ENCODE results near the gene ERCC6.

Gene ERCC6

GRCh38 chr10:49512121-49512809 lies 26.7 kb downstream of the ERCC6 start:
- Histone ChIP-seq H3K9ac (ENCODE audit: insufficient read length) (no peak overlapping the region), H3K4me3 (no peak overlapping the region), H3K36me3 (ENCODE audit: insufficient read depth, low read length) (no peaks in the 10 kb centered on the region), H3K9me3 (ENCODE audit: low read depth, low read length) (no peaks in the 10 kb centered on the region), H3K27ac (no peak overlapping the region)
- TF ChIP-seq POLR2AphosphoS5 (IDR thresholded peaks at IDR 0.05; ENCODE audit: borderline replicate concordance, low read depth, low read length) (no peak), EZH2 (IDR thresholded peaks at IDR 0.05) (no peak), FOXP2 (optimal IDR thresholded peaks at IDR 0.05; ENCODE audit: control extremely low read depth, extremely low read length, insufficient read depth) (no peak)
- DNase-seq (ENCODE audit: low read depth, low spot score) = no peak

DNA sequence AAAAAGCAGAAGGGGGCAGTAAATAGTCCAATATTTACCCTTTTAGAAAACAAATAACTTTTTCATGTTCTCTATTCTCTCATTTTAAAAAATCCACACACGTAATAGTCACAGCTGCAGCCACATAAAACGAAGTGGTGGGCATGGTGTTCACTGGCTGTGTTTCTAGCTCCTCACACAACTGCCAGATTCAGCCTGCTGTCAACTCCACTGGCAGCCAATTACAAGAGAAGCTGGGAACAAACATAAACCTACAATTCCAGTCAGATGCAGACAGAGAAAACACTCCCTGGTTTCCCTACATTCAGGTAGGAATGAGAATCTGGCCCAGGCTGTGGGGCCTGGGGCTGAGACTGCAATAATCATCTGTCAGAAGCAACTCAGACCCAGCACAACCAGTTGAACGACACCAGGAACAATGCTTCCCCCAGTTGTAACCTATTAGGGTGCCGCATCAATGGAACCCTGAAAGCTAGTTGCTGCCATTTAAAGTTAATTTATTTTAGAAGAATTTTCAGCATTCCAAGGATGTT lies 29.1 kb downstream of the ERCC6 start:
- no peak overlapping the region for H3K9ac ChIP-seq (ENCODE audit: insufficient read length)
- no peak overlapping the region for H3K27ac ChIP-seq
- TF ChIP-seq POLR2AphosphoS5 (IDR thresholded peaks at IDR 0.05; ENCODE audit: borderline replicate concordance, low read depth, low read length) (no peak), FOXP2 (optimal IDR thresholded peaks at IDR 0.05; ENCODE audit: control extremely low read depth, extremely low read length, insufficient read depth) (no peak), EZH2 (IDR thresholded peaks at IDR 0.05) (no peak)
- no peaks in the 10 kb centered on the region for H3K9me3 ChIP-seq (ENCODE audit: low read depth, low read length)
- H3K36me3 ChIP-seq (ENCODE audit: insufficient read depth, low read length) = no peaks in the 10 kb centered on the region
- H3K4me3 ChIP-seq = no peak overlapping the region
- DNase-seq (ENCODE audit: low read depth, low spot score) = no peak

DNA sequence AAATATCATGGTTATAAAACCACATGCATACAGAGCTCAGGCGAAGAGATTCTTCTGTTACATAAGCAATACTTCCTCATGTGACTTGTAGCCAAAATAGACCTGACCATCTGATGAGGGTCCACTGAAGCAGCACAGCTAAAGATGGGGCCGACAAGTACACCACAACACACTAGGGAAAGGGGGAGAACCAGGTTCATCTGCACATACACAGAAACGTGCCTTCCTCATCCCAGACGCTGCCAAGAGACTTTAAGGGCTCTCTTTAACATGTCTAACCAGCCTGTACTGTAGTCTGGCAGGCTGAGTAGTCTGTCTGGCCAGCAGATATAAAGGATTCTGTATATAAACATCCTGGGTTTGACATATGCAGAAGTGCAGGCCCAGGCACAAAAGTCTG lies 30.3 kb downstream of the ERCC6 start:
- no peaks in the 10 kb centered on the region for H3K36me3 ChIP-seq (ENCODE audit: insufficient read depth, low read length)
- H3K9me3 ChIP-seq (ENCODE audit: low read depth, low read length) = no peaks in the 10 kb centered on the region
- no peak for DNase-seq (ENCODE audit: low read depth, low spot score)
- no peak overlapping the region for H3K27ac ChIP-seq
- H3K9ac ChIP-seq (ENCODE audit: insufficient read length) = no peak overlapping the region
- no peak overlapping the region for H3K4me3 ChIP-seq
- TF ChIP-seq POLR2AphosphoS5 (IDR thresholded peaks at IDR 0.05; ENCODE audit: borderline replicate concordance, low read depth, low read length) = no peak
- TF ChIP-seq FOXP2 (optimal IDR thresholded peaks at IDR 0.05; ENCODE audit: control extremely low read depth, extremely low read length, insufficient read depth) = no peak
- no peak for TF ChIP-seq EZH2 (IDR thresholded peaks at IDR 0.05)

DNA sequence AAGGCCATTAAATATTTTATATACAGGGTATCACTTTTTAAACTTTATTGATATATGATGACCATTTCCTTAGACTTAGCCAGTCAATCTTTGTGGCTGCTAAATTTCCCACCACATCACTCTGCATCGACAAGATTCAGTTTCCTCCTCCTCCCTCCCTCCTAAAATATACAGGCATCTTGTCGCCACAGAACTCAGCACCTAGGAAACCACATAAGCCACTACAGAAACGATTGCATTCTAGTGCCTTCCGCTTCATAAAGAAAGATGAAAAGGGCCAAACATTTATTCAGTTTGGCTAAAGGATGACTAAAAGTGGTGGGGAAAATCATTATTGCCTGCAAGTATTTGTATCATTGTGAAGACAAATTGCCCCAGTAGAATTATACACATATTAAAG lies 30.7 kb downstream of the ERCC6 start:
- no peaks in the 10 kb centered on the region for H3K9me3 ChIP-seq (ENCODE audit: low read depth, low read length)
- TF ChIP-seq EZH2 (IDR thresholded peaks at IDR 0.05) = no peak
- TF ChIP-seq POLR2AphosphoS5 (IDR thresholded peaks at IDR 0.05; ENCODE audit: borderline replicate concordance, low read depth, low read length) = no peak
- TF ChIP-seq FOXP2 (optimal IDR thresholded peaks at IDR 0.05; ENCODE audit: control extremely low read depth, extremely low read length, insufficient read depth) = no peak
- no peak for DNase-seq (ENCODE audit: low read depth, low spot score)
- no peak overlapping the region for H3K4me3 ChIP-seq
- no peak overlapping the region for H3K27ac ChIP-seq
- no peaks in the 10 kb centered on the region for H3K36me3 ChIP-seq (ENCODE audit: insufficient read depth, low read length)
- H3K9ac ChIP-seq (ENCODE audit: insufficient read length) = no peak overlapping the region

DNA sequence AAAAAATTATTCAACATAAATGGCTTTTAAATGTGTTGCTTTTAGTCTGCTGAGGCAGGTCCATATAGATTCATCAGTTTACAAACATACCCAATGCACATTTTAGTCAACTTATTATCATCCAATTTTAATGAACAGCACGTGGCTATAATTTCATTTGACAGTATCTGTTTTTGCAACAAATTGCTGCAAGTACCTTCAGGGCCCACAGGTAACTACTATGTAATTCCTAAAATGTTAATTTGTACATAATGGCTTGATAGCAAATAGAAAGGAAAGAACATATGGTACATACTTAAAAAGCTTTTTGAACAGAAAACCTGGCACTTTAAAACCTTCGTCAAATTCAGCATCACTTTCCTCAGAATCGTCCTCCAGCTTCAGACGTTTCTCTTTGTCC lies 33.3 kb downstream of the ERCC6 start:
- H3K27ac ChIP-seq = no peak overlapping the region
- TF ChIP-seq FOXP2 (optimal IDR thresholded peaks at IDR 0.05; ENCODE audit: control extremely low read depth, extremely low read length, insufficient read depth) (no peak), POLR2AphosphoS5 (IDR thresholded peaks at IDR 0.05; ENCODE audit: borderline replicate concordance, low read depth, low read length) (no peak), EZH2 (IDR thresholded peaks at IDR 0.05) (no peak)
- H3K9me3 ChIP-seq (ENCODE audit: low read depth, low read length) = no peaks in the 10 kb centered on the region
- H3K4me3 ChIP-seq = no peak overlapping the region
- H3K36me3 ChIP-seq (ENCODE audit: insufficient read depth, low read length) = no peaks in the 10 kb centered on the region
- no peak for DNase-seq (ENCODE audit: low read depth, low spot score)
- H3K9ac ChIP-seq (ENCODE audit: insufficient read length) = no peak overlapping the region

- H3K9ac ChIP-seq (ENCODE audit: insufficient read length) = no peak overlapping the region
- H3K4me3 ChIP-seq = no peak overlapping the region
- no peaks in the 10 kb centered on the region for H3K36me3 ChIP-seq (ENCODE audit: insufficient read depth, low read length)
- TF ChIP-seq FOXP2 (optimal IDR thresholded peaks at IDR 0.05; ENCODE audit: control extremely low read depth, extremely low read length, insufficient read depth) = no peak
- no peak for TF ChIP-seq EZH2 (IDR thresholded peaks at IDR 0.05)
- no peaks in the 10 kb centered on the region for H3K9me3 ChIP-seq (ENCODE audit: low read depth, low read length)
- no peak overlapping the region for H3K27ac ChIP-seq
- no peak for DNase-seq (ENCODE audit: low read depth, low spot score)
Observed at GRCh38 chr10:49505076-49505475, 33.8 kb downstream of the ERCC6 start.

- no peak for DNase-seq (ENCODE audit: low read depth, low spot score)
- Histone ChIP-seq H3K4me3 (no peak overlapping the region), H3K36me3 (ENCODE audit: insufficient read depth, low read length) (no peaks in the 10 kb centered on the region), H3K27ac (no peak overlapping the region), H3K9me3 (ENCODE audit: low read depth, low read length) (no peaks in the 10 kb centered on the region), H3K9ac (ENCODE audit: insufficient read length) (no peak overlapping the region)
- no peak for TF ChIP-seq POLR2AphosphoS5 (IDR thresholded peaks at IDR 0.05; ENCODE audit: borderline replicate concordance, low read depth, low read length)
- TF ChIP-seq FOXP2 (optimal IDR thresholded peaks at IDR 0.05; ENCODE audit: control extremely low read depth, extremely low read length, insufficient read depth) = no peak
- no peak for TF ChIP-seq EZH2 (IDR thresholded peaks at IDR 0.05)
Observed at GRCh38 chr10:49504528-49504927, 34.4 kb downstream of the ERCC6 start.

DNA sequence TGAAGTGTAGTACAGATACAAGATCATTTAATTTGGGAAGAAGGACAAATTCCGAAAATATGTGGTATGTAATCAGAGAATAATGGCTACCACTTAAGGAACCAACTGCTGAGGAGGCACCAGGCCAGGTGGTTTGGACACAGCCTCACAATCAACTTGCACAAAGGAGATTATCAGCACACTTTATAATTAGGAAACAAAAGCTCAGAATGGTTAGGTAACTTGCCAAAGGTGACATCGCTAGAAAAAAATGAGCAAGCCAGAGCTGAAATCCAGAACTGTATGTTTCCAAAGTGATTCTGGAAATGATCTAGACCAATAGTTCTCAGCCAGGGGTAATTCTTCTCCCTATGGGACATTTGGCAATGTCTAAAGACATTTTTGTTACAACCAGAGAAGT lies 36.6 kb downstream of the ERCC6 start:
- H3K4me3 ChIP-seq = no peak overlapping the region
- no peaks in the 10 kb centered on the region for H3K9me3 ChIP-seq (ENCODE audit: low read depth, low read length)
- H3K36me3 ChIP-seq (ENCODE audit: insufficient read depth, low read length) = no peaks in the 10 kb centered on the region
- no peak for DNase-seq (ENCODE audit: low read depth, low spot score)
- no peak overlapping the region for H3K27ac ChIP-seq
- no peak overlapping the region for H3K9ac ChIP-seq (ENCODE audit: insufficient read length)
- TF ChIP-seq POLR2AphosphoS5 (IDR thresholded peaks at IDR 0.05; ENCODE audit: borderline replicate concordance, low read depth, low read length) (no peak), FOXP2 (optimal IDR thresholded peaks at IDR 0.05; ENCODE audit: control extremely low read depth, extremely low read length, insufficient read depth) (no peak), EZH2 (IDR thresholded peaks at IDR 0.05) (no peak)

DNA sequence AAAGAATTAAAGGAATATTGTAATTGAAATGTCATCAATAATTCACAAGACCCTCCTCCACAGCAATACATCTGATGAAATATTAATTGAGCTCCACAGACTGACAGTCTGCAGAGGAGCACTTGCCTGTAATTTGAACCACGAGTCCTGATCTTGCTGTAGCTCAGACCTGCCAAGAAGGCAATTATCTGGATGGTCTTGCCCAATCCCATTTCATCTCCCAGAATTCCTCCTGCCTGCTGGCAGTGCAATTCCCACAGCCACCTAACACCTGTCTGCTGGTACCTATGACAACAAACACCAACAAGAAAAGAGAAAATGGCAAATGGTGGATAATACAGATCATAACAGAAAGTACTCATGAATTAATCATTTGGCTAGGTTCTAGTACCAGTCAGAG lies 38.5 kb downstream of the ERCC6 start:
- H3K4me3 ChIP-seq = no peak overlapping the region
- TF ChIP-seq FOXP2 (optimal IDR thresholded peaks at IDR 0.05; ENCODE audit: control extremely low read depth, extremely low read length, insufficient read depth) (no peak), POLR2AphosphoS5 (IDR thresholded peaks at IDR 0.05; ENCODE audit: borderline replicate concordance, low read depth, low read length) (no peak), EZH2 (IDR thresholded peaks at IDR 0.05) (no peak)
- no peak for DNase-seq (ENCODE audit: low read depth, low spot score)

More for the DNA sequence above, 38.5 kb downstream of the ERCC6 start:
- no peak overlapping the region for H3K9ac ChIP-seq (ENCODE audit: insufficient read length)
- H3K36me3 ChIP-seq (ENCODE audit: insufficient read depth, low read length) = no peaks in the 10 kb centered on the region
- H3K9me3 ChIP-seq (ENCODE audit: low read depth, low read length) = no peaks in the 10 kb centered on the region
- H3K27ac ChIP-seq = no peak overlapping the region

All from SK-N-MC (cell line).